ENCODE measurements around the gene TPH1.

- TF ChIP-seq TAF1 (IDR thresholded peaks at IDR 0.05; ENCODE audit: low read depth) (no peak), EGR1 (IDR thresholded peaks at IDR 0.05) (no peak), REST (IDR thresholded peaks at IDR 0.05; ENCODE audit: low read depth) (no peak), TCF12 (IDR thresholded peaks at IDR 0.05; ENCODE audit: low read depth) (no peak), CEBPB (IDR thresholded peaks at IDR 0.05) (no peak), CREB1 (IDR thresholded peaks at IDR 0.05; ENCODE audit: low read depth) (no peak), RAD21 (IDR thresholded peaks at IDR 0.05; ENCODE audit: low read depth) (no peak), FOXM1 (IDR thresholded peaks at IDR 0.05; ENCODE audit: borderline replicate concordance, low read depth) (no peak), YY1 (IDR thresholded peaks at IDR 0.05; ENCODE audit: low read depth) (no peak)
Measured at GRCh38 chr11:18071098-18071705, 25.1 kb upstream of the TPH1 start.

Data from Ishikawa (cell line).